Right lobe of liver (tissue), 4 donors: Measurements from ENCODE around the gene JUNB.

ENCODE experiments used
- CTCF ChIP-seq, 4 donors: fragments of 200-600 bp in 3 of 4; fragments of 450-650 bp in 1 of 4; IDR thresholded peaks; one replicate each; pipeline versions ENCODE4 v1.5.1 to v1.8.0; 2016 to 2022; ENCODE audit warnings: antibody characterized with exemption in 4 of 4, mild to moderate bottlenecking in 2 of 4
- POLR2A ChIP-seq: fragments of 450-650 bp; IDR thresholded peaks from one replicate; pipeline ENCODE4 v1.6.1; 2017; ENCODE audit warnings: antibody characterized with exemption, mild to moderate bottlenecking
- donor health status: DM: no; HTN: no; CAD: no.
- donor health status: DM: no; HTN: no; CAD: no.
- donor health status: DM: no; HTN: yes; CAD: no.

GRCh38 chr19:12793290-12794195 lies 2.3 kb downstream of the JUNB start:
- no peak for TF ChIP-seq CTCF (IDR thresholded peaks at IDR 0.05)
- TF ChIP-seq POLR2A: peak; percentile 91
